ENCODE measurements around the gene RTEL1. TPM values are rescaled to one million over a fixed set of nuclear protein-coding genes. Genes with fewer than 3 reads are reported as not detected.
"Not testable (repeated sequence)": the region's sequence is repeated elsewhere in the genome, so short reads cannot be mapped to it uniquely, and the experiment has no call there.

RTEL1 gene
- total RNA-seq, 1 donor from 2014 or later, result 46.9 TPM

GRCh38 chr20:63659370-63659769 is 1.3 kb downstream of the RTEL1 start:
- peak overlapping the region; percentile 92 for H3K4me3 Mint-ChIP-seq (ENCODE audit: low read depth)
- intact Hi-C loops (cut with micrococcal nuclease), result loop anchor here (5.0 kb wide), 1 partner anchor 323 kb away; the partner anchor contains the start of gene PRPF6
- no peak for DNase-seq (ENCODE audit: low spot score)
- H3K27me3 Mint-ChIP-seq (ENCODE audit: low read depth), result peaks cover 4% of the 10 kb centered on the region
- H3K4me1 Mint-ChIP-seq (ENCODE audit: low read depth), result peaks cover 13% of the 10 kb centered on the region
- no peaks in the 10 kb centered on the region for H3K9me3 Mint-ChIP-seq
- peaks cover 14% of the 10 kb centered on the region for H3K36me3 Mint-ChIP-seq (ENCODE audit: low read depth)
- no peak overlapping the region for H3K27ac Mint-ChIP-seq

- H3K9me3 Mint-ChIP-seq; H3K27me3 Mint-ChIP-seq (ENCODE audit: low read depth); H3K4me1 Mint-ChIP-seq (ENCODE audit: low read depth); intact Hi-C loops (cut with micrococcal nuclease); DNase-seq (ENCODE audit: low spot score); H3K27ac Mint-ChIP-seq: not testable (repeated sequence)
- H3K36me3 Mint-ChIP-seq (ENCODE audit: low read depth), result peaks cover 14% of the 10 kb centered on the region
- peak overlapping the region; percentile 92 for H3K4me3 Mint-ChIP-seq (ENCODE audit: low read depth)
Observed at GRCh38 chr20:63660174-63660573, 2.1 kb downstream of the RTEL1 start.

- peaks cover 14% of the 10 kb centered on the region for H3K36me3 Mint-ChIP-seq (ENCODE audit: low read depth)
- no peaks in the 10 kb centered on the region for H3K27me3 Mint-ChIP-seq (ENCODE audit: low read depth)
- H3K27ac Mint-ChIP-seq, result no peak overlapping the region
- intact Hi-C loops (cut with micrococcal nuclease), result no loop called here
- DNase-seq (ENCODE audit: low spot score), result no peak
- peaks cover 9% of the 10 kb centered on the region for H3K4me1 Mint-ChIP-seq (ENCODE audit: low read depth)
- peak overlapping the region; percentile 42 for H3K4me3 Mint-ChIP-seq (ENCODE audit: low read depth)
- H3K9me3 Mint-ChIP-seq, result no peaks in the 10 kb centered on the region
Observed at GRCh38 chr20:63660622-63661021, 2.5 kb downstream of the RTEL1 start.

- intact Hi-C loops (cut with micrococcal nuclease), result no loop called here
- H3K9me3 Mint-ChIP-seq, result no peaks in the 10 kb centered on the region
- H3K27ac Mint-ChIP-seq, result no peak overlapping the region
- no peak overlapping the region for H3K4me3 Mint-ChIP-seq (ENCODE audit: low read depth)
- peaks cover 18% of the 10 kb centered on the region for H3K36me3 Mint-ChIP-seq (ENCODE audit: low read depth)
- no peak for DNase-seq (ENCODE audit: low spot score)
- H3K4me1 Mint-ChIP-seq (ENCODE audit: low read depth), result peaks cover 9% of the 10 kb centered on the region
- no peaks in the 10 kb centered on the region for H3K27me3 Mint-ChIP-seq (ENCODE audit: low read depth)
Observed at GRCh38 chr20:63661108-63661507, 3.0 kb downstream of the RTEL1 start.

DNA sequence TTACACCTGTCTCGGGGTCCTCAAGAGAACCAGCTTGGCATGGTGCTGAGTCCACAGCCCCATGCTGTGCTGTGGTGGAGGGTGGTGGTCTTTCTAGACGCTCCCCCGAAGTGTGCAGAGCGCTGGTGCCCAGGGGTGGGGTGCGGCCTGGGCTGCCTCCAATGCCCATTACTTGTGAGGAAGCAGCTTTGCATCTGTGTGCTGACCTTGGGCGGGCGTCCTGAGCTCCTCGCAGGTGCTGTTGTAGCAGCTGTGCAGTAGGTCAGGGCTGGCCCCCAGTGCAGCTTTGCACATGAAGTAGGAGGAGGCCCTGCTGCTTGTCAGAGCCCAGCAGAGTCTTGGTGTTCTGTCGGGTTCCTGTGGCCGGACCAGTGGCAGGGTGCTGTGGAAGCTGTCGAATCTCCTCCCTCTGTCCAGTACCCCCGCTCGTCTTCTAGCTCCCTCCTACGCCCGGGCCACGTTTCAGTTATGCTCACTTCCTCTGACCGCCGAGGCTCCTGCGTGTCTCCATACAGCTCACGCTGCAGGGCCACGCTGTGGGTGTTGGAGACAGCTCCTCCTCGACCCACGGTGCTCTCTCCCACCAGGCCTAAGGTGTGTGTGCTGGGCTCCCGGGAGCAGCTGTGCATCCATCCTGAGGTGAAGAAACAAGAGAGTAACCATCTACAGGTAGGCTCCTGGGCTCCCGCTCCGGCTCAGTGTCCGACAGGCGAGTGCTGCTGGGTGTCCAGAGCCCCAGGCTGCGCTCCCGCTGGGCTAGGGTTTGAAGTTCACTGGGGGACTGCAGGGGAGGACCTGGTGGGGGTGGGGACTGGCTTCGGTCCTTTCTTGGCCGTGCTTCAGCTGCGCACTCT is 4.1 kb downstream of the RTEL1 start:
- peaks cover 22% of the 10 kb centered on the region for H3K36me3 Mint-ChIP-seq (ENCODE audit: low read depth)
- no peak for DNase-seq (ENCODE audit: low spot score)
- H3K9me3 Mint-ChIP-seq, result no peaks in the 10 kb centered on the region
- no peak overlapping the region for H3K4me3 Mint-ChIP-seq (ENCODE audit: low read depth)
- no peaks in the 10 kb centered on the region for H3K27me3 Mint-ChIP-seq (ENCODE audit: low read depth)
- intact Hi-C loops (cut with micrococcal nuclease), result no loop called here
- no peak overlapping the region for H3K27ac Mint-ChIP-seq
- H3K4me1 Mint-ChIP-seq (ENCODE audit: low read depth), result peaks cover 9% of the 10 kb centered on the region

- H3K4me1 Mint-ChIP-seq (ENCODE audit: low read depth), result peaks cover 9% of the 10 kb centered on the region
- H3K36me3 Mint-ChIP-seq (ENCODE audit: low read depth), result peaks cover 26% of the 10 kb centered on the region
- no peaks in the 10 kb centered on the region for H3K9me3 Mint-ChIP-seq
- intact Hi-C loops (cut with micrococcal nuclease), result no loop called here
- no peak for DNase-seq (ENCODE audit: low spot score)
- no peak overlapping the region for H3K4me3 Mint-ChIP-seq (ENCODE audit: low read depth)
- no peak overlapping the region for H3K27ac Mint-ChIP-seq
- H3K27me3 Mint-ChIP-seq (ENCODE audit: low read depth), result no peaks in the 10 kb centered on the region
Observed at GRCh38 chr20:63662813-63663189, 4.7 kb downstream of the RTEL1 start.

GRCh38 chr20:63663332-63664066 is 5.4 kb downstream of the RTEL1 start:
- peaks cover 31% of the 10 kb centered on the region for H3K36me3 Mint-ChIP-seq (ENCODE audit: low read depth)
- H3K27me3 Mint-ChIP-seq (ENCODE audit: low read depth), result no peaks in the 10 kb centered on the region
- no peak overlapping the region for H3K4me3 Mint-ChIP-seq (ENCODE audit: low read depth)
- no peaks in the 10 kb centered on the region for H3K9me3 Mint-ChIP-seq
- peaks cover 9% of the 10 kb centered on the region for H3K4me1 Mint-ChIP-seq (ENCODE audit: low read depth)
- DNase-seq (ENCODE audit: low spot score), result no peak
- no peak overlapping the region for H3K27ac Mint-ChIP-seq
- intact Hi-C loops (cut with micrococcal nuclease), result no loop called here

DNA sequence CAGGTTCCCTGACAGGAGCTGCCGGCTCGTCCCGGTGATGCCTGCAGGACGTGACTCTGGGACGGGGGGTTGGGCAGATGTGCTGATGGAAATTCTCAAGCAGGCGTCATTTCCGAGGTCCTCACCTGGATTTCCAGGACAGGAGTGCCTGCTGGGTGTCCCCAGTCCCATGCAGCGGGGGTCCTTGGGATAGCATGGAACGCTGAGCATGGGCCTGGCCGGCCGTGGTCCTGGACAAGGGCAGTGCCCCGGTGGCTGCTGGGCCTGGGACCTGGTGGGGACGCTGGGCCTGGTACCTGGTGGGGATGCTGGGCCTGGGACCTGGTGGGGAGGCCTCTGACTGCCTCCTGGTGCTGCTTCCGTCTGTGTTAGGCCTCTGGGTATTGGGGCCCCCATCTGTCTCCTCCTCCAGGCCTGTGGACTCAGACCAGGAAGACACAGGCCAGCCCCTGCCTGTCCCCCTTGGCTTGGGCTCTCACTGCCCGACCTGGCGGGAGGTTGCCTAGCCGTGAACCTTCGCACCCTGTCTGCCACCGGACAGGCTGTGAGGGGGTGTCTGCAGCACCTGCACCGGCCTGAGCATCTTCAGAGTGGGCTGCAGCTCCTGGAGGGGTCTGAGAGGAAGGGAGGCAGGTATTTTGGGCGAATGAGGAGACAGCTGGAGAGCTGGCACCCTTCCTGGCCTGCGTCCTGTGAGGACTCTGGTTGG is 6.2 kb downstream of the RTEL1 start:
- no peak for DNase-seq (ENCODE audit: low spot score)
- intact Hi-C loops (cut with micrococcal nuclease), result no loop called here
- Mint-ChIP-seq H3K4me1 (ENCODE audit: low read depth) (peaks cover 6% of the 10 kb centered on the region), H3K36me3 (ENCODE audit: low read depth) (peaks cover 35% of the 10 kb centered on the region), H3K27me3 (ENCODE audit: low read depth) (no peaks in the 10 kb centered on the region), H3K27ac (no peak overlapping the region), H3K4me3 (ENCODE audit: low read depth) (no peak overlapping the region), H3K9me3 (no peaks in the 10 kb centered on the region)

DNA sequence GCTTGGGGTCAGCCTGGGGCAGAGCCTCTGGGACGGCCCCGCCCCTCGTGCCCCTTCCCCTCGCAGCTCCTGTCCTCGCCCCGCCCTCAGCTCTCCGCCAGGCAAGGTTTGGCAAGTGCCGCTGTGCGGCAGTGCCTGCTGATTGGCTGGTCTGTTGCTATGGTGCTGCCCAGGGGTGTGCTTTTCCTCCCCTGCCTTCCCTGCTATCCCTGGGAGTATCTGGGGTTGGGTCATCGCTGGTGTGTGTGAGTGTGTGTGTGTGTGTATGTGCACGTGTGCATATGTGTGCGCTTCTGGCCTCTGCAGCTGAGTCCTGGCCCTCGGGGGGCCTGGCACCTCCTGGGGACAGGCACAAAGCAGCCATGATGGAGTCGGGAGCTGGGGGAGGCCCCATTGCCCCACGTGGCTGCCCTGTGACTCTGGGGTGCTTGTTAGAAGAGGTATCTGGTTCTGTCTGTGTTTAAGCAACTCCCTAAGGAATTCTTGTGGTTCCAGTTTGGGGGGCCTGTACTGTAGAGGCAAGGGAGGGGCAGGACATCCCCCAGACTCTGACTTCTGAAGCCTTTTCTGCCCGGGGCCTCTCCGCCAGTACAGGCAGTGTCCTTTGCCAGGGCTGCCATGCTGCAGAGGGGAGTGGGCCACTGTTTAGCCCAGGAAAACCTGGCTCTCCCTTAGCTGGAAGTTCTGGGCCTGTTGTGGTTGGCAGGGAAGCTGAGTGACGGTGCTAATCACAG is 6.9 kb downstream of the RTEL1 start:
- Mint-ChIP-seq H3K27me3 (ENCODE audit: low read depth) (no peaks in the 10 kb centered on the region), H3K4me1 (ENCODE audit: low read depth) (no peaks in the 10 kb centered on the region), H3K9me3 (no peaks in the 10 kb centered on the region), H3K36me3 (ENCODE audit: low read depth) (peaks cover 31% of the 10 kb centered on the region), H3K27ac (no peak overlapping the region), H3K4me3 (ENCODE audit: low read depth) (no peak overlapping the region)
- intact Hi-C loops (cut with micrococcal nuclease), result no loop called here
- DNase-seq (ENCODE audit: low spot score), result no peak

DNA sequence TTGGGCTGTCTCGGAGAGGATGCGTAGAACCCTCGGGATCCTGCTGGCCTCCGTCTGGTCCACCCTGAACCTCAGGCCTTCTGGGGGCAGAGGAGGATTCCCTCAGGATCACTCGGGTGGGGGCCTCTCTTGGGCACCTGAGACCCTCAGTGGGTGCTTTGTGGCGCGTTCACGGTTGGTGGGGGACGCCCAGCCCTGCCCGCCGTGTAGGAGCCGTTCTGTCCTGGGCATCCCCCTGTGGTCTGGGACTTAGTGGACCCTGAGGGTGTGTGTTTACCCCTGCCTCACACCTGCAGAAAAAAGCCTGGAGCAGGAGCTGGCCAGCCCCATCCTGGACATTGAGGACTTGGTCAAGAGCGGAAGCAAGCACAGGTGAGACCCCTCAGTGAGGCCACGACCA is 7.6 kb downstream of the RTEL1 start:
- Mint-ChIP-seq H3K4me1 (ENCODE audit: low read depth) (no peaks in the 10 kb centered on the region), H3K27ac (no peak overlapping the region), H3K27me3 (ENCODE audit: low read depth) (no peaks in the 10 kb centered on the region), H3K9me3 (no peaks in the 10 kb centered on the region), H3K4me3 (ENCODE audit: low read depth) (no peak overlapping the region), H3K36me3 (ENCODE audit: low read depth) (peaks cover 34% of the 10 kb centered on the region)
- DNase-seq (ENCODE audit: low spot score), result no peak
- intact Hi-C loops (cut with micrococcal nuclease), result no loop called here

- peaks cover 32% of the 10 kb centered on the region for H3K36me3 Mint-ChIP-seq (ENCODE audit: low read depth)
- no peaks in the 10 kb centered on the region for H3K27me3 Mint-ChIP-seq (ENCODE audit: low read depth)
- intact Hi-C loops (cut with micrococcal nuclease), result no loop called here
- H3K27ac Mint-ChIP-seq, result no peak overlapping the region
- no peaks in the 10 kb centered on the region for H3K4me1 Mint-ChIP-seq (ENCODE audit: low read depth)
- no peak for DNase-seq (ENCODE audit: low spot score)
- H3K4me3 Mint-ChIP-seq (ENCODE audit: low read depth), result no peak overlapping the region
- no peaks in the 10 kb centered on the region for H3K9me3 Mint-ChIP-seq
Observed at GRCh38 chr20:63667858-63668257, 9.7 kb downstream of the RTEL1 start.

DNA sequence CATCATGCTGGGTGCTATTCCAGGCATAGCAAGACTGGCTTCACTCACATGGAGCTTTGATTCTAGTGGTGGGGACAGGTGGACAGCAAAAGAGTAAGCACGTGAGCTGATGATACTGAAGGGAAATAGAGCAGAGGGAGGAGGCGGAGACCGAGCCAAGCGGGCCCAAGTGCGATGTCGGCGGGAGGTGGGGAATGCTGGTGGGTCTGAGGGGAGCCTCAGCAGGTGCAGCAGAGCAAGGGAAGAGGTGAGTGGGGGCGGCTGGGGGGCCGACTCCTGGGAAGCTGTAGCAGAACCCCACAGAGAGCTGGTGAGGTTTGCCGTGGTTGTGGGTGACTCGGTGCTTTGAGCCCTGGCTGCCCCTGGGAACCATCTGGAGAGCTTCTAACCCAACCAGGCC is 10.2 kb downstream of the RTEL1 start:
- Mint-ChIP-seq H3K27me3 (ENCODE audit: low read depth) (no peaks in the 10 kb centered on the region), H3K27ac (no peak overlapping the region), H3K4me3 (ENCODE audit: low read depth) (no peak overlapping the region), H3K9me3 (no peaks in the 10 kb centered on the region), H3K36me3 (ENCODE audit: low read depth) (peaks cover 32% of the 10 kb centered on the region), H3K4me1 (ENCODE audit: low read depth) (no peaks in the 10 kb centered on the region)
- intact Hi-C loops (cut with micrococcal nuclease), result no loop called here
- no peak for DNase-seq (ENCODE audit: low spot score)

Measured in activated T-helper 2 cell treated with anti-CD3 and anti-CD28 coated beads, Interferon-gamma antibody, Interleukin-2, Interleukin-4, amounts not matched to agents 10 μg/mL and 5 μg/mL and 100 μg/mL, durations not matched to agents 14 hours and 24 hours and 36 hours (primary cell).